ENCODE results near the gene ELOVL6.
"Not testable (repeated sequence)": the region's sequence is repeated elsewhere in the genome, so short reads cannot be mapped to it uniquely, and the experiment has no call there.

The ELOVL6 gene

DNA sequence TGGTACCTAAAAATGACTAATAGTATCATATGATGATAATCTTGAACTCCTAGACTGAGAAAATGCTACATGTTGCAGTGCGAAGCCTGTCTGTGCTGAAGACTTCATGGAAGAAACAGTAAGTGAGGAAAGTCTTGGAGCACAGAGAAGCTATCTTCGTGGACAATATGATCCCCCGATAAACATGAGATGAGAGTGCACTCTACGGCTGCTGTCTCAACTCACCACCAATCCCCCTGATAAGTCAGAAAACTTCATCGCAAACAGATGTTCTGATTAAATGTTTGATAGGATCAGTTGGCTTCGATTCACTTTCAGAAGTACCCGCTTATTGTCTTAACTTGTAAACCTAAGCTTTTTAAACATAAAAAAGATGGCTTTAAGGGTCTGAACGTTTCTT is 130.2 kb downstream of the ELOVL6 start:
- FAIRE-seq = no peak

DNA sequence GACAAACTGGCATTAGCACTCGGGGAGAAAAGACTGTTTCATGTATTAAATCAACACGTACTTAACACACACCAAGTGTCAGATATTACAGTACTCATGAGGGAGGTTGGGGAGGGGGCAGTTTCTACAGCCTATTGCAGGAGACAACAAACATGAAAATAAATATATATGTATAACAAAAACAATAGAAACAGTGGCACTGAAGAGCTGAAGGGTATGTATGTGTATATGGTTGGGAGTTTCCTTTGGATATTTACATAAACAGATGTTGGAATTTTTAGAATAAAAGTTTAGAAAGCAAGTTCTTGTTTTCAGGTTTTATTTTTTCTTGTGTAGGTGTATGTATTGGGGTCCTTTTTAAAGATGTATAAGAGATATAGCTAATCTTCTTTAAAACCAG is 133.5 kb downstream of the ELOVL6 start:
- FAIRE-seq = no peak

DNA sequence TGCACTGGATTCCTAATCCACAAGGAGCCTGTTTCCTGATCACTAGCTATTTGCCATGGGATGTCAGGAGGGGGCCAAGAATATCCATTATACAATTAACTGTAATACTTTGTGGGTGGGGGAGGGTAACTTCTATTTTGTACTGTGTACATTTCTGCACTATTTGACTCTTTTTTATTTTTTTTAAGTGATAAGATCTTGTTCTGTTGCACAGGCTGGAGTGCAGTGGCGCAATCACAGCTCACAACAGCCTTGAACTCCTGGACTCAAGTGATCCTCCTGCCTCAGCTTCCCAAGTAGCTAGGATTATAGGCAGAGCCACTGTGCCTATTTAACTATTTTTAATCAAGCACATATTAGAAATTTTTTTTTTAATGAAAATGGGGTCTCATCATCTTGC is 134.1 kb downstream of the ELOVL6 start:
- FAIRE-seq = no peak

DNA sequence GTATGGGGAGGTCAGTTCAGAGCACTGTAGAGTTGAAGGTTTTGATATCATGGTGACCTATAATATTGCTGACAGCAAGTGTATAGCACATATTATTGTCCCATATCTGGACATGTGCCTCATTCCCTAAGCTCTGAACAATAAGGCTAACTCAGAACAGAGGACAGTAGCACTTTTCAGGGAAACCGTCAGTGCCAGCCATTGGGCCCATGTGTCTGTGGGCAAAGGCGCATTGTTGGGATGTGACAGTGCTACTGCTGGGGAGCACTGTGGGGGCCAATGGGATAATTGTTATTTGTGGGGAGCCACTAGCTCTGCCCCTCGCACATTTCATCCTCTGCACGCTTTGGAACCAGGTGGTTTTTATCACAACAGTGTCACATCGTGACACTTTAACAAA is 136.2 kb downstream of the ELOVL6 start:
- no peak for FAIRE-seq

DNA sequence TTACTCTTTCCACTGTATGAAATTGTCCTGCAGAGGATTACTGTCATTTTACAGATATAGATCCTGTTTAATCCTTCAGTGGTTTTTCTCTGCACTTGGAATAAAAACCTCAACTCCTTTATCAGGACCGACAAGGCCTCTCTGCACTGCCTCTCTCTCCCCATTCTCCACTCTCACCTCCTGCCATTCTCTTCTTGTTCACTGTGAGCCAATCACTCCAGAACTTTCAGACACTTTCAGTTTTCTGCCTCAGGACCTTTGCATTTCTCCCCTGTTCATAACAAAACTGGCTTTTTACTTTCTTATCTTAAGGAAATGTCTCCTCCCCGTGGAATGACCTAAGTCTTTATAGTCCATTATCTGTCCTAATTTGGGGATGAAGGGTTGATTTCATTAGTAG is 137.3 kb downstream of the ELOVL6 start:
- FAIRE-seq = no peak

DNA sequence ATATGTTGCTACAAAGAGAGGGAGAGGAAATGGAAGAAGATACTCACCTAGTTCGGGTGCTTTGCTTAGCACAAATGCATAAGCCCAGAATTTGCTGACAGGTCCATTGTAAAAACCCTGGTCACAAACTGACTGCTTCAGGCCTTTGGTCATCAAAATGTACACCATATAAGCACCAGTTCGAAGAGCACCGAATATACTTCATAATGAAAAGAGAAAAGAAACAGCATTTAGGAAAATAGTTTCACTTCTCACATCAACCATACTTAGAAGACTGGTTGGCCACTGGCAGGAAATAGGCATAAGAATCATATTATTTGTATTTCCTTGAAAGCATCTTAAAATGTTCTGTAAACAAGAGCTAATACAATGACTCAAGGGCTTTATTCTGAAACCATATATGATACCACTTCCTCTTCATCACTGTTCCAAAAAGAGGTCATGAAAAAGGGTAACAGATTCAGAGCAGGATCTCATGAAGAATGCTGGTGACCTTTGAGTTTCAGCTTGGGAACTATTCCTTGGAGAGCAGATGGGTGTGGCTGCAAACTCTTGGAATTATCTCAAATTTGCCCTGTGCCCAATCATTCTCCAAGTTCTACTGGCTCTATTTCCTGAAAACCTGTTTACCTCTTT is 138.7 kb downstream of the ELOVL6 start:
- FAIRE-seq = no peak

DNA sequence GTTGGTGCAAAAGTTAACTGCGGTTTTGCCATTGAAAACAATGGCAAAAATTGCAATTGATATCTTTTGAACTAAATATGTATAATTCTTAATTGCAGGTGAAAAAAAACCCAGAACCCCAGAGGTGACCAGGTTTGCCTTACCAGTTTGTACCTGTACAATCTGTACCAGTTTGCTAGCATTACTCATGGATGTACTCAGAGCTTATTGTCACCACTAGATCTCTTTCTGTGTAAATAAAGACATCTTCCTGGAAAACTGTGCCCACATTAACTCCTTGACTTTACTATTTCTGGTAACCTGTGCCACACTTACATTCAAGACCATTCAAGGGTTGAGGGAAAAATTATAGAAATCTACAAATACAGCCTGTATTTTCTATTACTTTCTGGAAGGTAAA is 139.7 kb downstream of the ELOVL6 start:
- FAIRE-seq = no peak

DNA sequence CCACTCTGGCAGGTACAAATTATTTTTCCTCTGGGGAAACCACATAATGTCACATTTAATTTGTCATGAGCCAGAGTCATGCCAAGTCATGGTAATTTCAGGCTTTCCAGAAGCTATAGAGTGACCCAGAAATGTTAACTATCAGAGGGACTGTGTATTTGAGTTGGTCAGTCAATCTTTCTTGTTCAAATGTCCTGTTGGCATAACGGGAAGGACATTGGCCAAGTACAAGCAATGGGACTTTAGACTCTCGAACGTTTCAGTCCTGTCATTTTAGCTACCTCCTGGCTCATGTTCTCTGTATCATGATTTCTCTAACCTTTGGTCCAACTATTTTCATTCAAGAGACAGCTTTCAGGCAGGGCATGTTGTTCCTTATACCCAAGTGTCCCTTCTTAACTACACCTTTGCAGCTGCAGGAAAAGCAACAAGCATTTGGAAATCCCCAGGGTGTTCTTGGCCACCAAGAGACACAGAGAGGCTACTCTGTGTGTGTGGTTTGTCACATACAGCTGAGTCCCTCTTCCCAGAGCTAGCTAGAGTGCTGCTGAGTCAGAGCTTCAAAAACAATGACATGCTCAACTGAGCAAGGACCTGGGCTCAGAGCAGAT is 143.2 kb downstream of the ELOVL6 start:
- FAIRE-seq = no peak

DNA sequence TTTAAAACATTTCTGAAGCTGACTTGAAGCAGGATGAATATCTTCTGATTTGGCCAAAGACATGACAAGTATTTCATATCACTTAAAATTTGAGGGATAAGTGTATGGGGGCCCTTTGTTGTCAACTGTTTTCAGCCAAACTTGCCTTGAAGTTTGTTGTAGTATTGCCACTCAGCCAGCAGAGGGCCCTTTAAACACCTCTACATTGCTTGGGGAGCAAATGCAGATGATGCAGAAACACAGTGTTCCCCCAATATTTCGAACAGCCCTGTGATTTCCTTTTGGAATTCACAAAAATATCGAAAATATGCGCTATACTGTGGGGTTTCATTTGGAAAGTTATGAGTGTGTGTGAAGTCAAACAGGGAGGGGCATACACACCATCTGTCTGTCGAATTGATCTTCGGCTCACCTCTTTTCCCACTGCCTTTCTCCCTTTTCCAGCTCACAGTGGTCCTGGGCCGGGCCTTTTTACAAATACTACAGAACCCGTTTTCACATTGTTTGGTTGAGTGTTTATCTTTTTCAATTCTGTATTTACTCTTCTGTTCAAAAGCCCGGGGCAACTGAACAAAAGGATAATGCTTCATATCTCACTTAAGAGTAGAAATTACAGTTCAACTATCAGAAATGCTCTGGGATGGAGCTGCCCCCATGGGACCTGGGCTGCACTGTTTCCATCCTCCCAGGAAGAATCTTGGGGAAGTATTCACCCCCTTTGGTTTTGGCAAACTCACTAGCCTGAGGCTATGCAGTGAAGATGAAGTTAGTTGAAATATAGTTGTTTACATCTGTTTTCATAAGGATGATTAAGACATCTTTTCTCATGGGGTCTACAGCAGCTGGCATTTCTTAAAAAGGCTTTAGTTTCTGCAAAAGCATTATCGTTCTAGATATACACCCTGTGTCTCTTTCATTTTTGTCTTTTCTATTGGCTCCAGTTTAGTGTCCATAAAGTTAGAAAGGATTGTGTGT is 148.2 kb downstream of the ELOVL6 start:
- no peak for FAIRE-seq

DNA sequence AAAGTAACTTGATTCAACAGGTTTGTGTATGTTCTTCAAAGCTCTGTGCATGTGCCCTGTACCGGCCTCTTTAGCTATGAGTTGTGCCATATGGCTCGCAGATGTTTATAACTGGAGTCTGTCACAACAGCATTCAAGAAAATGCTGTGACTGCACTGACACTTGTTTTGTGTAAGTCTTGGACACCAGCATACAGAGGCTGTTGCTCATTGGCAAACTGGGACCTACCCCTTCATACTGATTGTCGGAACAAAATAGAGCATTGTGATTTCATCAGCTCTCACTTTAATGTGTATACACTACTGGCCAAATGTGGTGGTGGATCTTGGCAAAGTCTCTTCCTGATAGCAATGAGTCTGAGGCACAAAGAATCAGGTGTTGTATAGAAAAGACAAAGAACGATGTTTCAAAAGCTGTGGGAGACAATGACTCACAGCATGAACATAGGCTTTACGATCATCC is 151.8 kb downstream of the ELOVL6 start:
- no peak for FAIRE-seq

DNA sequence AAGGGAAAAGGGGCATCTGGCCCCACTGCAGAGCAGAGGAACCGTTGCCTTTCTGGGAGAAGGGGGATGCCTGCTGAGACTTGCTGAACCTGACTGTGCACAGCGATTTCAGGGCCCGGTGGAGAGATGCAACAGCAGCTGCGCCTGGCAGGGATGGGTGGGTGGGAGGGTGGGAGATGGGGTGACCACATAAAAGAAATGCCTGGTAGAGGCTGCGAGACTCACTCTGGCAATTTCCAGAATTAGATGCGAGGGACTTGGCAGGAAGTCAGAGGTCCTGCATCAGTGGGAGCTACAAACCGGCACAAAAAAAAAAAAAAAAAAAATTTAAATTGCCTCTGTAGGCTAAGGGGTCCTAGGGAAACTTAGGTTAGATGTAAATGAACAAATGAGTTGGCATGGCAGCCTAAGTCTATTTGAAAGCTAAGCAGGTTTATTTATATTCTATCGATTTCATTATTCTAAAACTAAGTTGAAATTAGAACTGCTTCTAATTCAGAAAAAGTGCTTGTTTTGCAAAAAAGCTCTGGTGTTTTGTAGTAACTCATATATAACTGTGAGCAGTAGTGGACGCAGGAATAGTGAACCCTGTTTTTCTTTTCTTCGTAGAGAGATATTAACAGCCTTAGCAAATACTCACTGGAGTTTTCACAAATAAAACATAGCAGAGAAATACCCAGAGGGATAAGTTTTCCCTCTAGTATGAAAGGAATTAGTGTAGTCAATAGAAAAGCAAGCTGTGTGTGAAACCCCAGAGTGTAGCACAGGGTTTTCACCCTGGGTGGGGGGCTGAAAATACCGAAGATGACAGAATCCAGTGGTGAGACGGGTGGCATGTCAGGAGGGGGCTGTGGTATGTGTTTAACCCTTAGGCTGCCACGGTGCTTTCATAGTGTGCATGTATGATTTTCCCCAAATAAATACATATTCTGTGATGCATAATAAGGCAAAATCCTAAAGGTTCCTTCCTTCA is 155.6 kb downstream of the ELOVL6 start:
- FAIRE-seq = no peak

DNA sequence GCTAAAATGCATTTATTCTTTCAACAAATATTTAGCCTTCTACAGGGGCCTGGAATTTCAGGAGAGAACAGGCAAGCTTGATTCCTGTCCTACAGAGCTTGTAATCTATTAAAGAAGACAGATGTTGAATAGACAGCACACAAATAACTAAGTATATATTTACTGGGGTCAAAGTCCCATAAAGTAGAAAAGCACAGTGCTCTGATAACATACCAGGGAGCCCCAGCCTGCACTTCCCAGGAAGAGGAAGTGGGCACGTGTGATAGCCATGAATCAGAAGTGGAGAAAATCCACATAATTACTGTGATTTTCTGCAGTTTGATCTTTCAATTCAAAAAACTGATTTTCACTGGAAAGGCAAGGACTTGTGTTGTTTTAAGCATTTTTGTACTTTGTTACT is 156.7 kb downstream of the ELOVL6 start:
- no peak for FAIRE-seq

DNA sequence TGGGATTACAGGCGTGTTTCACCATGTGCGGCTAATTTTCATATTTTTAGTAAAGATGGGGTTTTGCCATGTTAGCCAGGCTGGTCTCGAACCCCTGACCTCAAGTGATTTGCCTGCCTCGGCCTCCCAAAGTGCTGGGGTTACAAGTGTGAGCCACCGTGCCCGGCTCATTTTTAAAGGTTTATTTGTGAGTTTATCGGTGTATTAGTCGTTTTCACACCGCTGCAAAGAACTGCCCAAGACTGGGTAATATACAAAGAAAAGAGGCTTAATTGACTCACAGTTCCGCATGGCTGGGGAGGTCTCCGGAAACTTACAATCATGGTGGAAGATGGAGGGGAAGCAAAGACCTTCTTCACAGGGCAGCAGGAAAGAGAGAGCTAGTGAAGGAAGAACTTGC is 159.3 kb downstream of the ELOVL6 start:
- not testable (repeated sequence) for FAIRE-seq

DNA sequence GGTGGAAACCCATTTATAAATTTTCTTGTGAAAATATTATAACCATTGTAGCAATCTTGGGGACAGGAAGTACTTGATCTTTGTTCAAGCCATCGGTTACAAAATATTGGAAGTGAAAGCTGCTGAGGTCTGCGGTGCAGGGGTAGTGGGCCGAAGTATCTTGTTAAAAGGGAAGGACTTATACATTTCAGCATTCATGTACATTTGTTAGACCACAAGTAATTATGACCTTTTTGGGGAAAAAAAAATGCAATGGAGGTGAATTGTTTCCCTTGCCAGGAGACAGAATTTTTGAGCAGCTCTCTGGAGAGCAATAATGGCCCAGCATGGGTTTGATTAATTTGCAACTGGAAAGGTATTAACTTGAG is 164.4 kb downstream of the ELOVL6 start:
- FAIRE-seq = no peak

DNA sequence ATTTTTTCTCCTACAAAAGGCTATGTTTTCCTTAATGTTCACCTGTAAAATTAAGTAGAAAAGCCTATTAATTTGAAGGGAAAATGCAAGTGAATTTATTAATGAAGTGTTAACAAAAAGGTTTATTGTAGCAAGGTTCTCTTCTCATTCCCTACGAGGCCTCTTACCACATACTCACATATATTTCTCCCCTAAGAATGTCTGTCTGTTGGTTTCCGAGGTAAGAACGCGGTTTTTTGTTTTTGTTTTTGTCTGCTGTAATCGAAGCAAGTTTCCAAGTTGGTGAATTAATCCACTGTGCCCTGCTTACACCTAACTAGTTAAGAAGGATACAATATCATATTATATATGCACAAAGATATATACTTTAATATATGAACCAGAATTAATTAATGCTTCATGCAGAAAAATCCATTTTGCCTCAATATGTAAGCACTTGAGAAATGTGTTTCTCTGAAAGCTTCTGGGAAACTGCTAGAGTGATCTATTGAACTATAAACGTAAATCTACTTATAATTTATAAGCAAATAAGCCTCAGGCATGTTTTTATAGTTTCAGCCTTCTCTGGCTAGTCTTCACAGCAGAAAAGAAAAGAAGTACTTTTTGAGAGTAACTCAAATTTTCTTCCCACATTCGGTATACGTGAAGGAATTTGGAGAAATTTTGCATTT is 164.9 kb downstream of the ELOVL6 start:
- no peak for FAIRE-seq

DNA sequence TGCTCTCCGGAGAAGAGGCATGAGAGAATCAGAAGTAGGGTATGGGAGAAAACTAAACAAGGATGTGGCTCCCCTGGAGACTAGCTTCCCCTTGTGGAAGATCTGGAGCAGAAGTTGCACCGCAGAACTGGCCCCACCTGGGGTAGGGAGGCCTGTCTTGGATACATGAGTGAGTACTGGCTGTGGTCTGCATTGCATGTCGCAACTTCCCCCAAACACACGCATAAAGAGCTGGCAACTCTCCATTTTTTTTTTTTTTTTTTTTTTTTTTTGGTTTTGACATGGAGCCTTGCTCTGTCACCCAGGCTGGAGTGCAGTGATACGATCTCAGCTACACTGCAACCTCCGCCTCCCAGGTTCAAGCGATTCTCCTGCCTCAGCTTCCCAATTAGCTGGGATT is 165.8 kb downstream of the ELOVL6 start:
- no peak for FAIRE-seq

DNA sequence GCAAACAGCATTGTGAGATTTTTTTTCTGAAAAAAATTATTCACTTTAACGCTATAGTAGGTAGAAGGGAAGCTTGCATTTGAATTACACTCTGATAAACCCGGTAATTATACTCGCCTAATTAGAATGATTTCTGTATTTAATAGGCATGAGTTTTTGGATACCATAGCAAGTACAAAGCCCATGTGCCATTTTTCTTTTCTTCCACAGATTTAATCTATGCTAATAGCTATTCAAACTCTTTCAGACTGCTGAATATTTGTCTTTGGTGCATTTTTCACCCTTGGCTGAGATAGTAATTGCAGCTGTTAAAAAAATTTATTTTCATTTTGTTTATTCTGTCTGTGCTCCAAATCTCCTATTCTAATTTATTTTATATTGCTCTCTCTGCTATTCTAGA is 172.7 kb downstream of the ELOVL6 start:
- no peak for FAIRE-seq

DNA sequence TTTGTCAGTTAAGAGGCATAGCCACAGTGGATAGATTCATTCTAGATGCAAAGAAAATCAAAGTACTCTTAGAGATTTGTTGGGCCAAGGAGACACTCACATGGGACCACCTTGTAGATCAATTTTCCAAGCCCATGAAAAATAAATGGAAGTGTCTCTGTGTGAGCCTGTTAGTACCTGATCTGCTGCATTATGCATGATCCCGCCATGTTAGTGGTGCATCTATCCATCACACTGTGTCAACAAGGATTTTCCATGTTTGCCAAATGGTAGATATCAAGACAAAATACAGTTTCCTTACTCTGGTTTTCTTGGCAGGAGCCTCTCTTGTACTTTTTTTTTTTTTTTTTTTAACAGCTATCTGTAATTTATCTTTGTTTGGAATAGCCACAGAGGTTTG is 173.4 kb downstream of the ELOVL6 start:
- no peak for FAIRE-seq

DNA sequence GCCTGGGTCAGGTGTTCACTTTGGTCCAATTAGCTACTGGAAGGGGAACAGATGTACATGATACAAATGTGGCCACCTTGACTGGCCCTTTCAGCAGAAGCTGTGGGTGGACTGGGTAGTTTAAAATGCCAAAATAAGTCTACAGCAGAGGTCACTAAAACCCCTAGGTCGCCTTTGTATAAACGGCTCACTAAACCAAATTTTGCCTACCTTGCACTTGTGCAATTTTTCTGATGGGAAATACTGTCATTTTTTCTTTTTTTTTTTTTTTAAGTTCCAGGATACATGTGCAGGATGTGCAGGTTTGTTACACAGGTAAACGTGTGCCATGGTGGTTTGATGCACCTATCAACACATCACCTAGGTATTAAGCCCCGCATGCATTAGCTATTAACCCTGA is 176.0 kb downstream of the ELOVL6 start:
- no peak for FAIRE-seq

DNA sequence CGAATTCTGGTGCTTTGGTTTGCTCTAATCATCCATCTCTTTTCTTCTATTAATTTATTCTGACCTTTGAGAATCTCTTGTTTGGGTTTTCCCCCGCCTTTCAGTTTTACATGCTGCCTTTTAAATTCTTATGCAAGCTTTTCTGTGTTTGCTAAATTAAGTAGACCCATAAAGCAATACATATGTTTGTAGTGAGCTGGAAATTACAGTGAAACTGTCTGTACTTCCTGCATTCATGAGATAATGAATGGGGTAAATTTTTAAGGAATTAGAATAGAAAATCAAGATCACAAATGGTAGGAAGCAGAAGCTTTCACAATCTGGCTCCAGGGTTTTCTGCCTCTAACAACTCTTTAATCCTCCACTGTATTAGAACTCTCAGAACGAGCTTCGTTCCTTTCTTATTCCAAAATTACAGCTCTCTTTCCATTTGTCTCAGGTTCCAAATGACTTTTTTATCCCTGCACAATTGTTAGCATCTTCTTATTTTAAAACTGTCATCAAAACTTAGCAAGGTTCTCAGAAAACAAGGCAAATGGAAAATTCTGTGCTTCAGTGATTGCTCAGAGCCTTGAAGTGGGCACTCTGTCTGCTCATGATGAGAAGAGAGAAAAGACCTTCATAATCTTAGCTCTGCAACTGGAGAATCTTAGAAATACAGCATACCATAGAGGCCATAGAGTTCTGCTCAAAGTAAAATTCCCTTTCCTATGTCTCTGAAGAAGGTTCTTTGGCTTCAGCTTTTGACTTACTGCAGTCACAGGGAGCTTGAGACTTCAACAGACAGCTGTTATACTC is 177.6 kb downstream of the ELOVL6 start:
- FAIRE-seq = no peak

DNA sequence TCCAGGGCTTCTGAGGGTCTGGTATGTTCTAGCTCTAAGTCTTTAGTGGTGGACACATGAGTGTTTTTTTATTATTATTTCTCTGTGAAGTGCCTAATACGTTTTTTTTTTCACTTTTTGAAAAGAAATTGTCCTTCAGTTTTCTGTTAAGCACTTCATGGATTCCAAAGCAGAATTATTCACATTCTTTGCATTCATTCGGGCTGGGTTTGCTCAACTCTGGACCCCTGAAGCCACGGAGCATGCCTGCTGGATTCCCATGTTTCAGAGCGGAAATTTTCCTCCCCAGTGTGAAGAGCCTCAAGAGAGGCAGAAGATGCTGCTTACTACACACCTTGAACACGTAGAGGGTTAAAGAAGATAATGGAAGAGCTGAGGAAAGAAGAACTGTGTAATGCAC is 178.3 kb downstream of the ELOVL6 start:
- FAIRE-seq = no peak

Data from TTC549 (cell line).